Endothelial cell of umbilical vein (primary cell): Measurements from ENCODE around the gene SORL1.

Source experiments
- MYC ChIP-seq: IDR thresholded peaks from one replicate; pipeline ENCODE4 v1.6.1; 2011; ENCODE audit warnings: mild to moderate bottlenecking, low read depth, low read length
- POLR2A ChIP-seq: IDR thresholded peaks from 2 replicates; pipeline ENCODE4 v1.6.1; 2012; ENCODE audit warnings: low read depth, mild to moderate bottlenecking, control low read depth, low read length
- POLR2AphosphoS5 ChIP-seq: IDR thresholded peaks from 2 replicates; pipeline ENCODE4 v1.6.1; 2012; ENCODE audit warnings: low read depth, mild to moderate bottlenecking, control low read depth, low read length, moderate library complexity; ENCODE audit not compliant: insufficient read depth
- TF ChIP-seq, protein P1 (sequence below), 2 donors: IDR thresholded peaks; 1 replicate in 1 of 2; 2 replicates in 1 of 2; pipeline ENCODE4 v1.5.1; 2011; ENCODE audit warnings: low read length in 2 of 2, mild to moderate bottlenecking in 2 of 2, moderate library complexity in 2 of 2, control low read depth in 1 of 2, inconsistent platforms in 1 of 2, low read depth in 1 of 2; ENCODE audit not compliant: insufficient read depth in 1 of 2; ENCODE audit errors: extremely low read depth in 1 of 2

DNA sequence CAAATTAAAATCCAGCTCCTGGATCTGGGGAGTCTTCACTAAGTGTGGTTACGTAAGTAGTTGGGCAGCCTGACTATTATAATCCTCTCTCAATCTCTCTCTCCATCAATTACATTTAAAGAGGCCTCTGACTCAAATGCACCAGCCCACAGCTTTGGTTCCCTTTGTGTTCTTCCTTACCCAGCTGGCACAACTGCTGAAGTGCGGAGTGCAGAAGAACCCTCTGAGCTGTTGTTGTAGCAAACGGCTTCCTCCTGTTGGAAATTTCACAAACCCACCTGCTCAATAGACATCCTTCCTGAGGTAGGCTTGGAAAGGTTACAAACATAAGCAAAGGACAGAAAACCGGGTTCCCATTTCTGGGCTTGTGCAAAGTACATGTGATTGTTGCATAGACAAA lies 17.0 kb upstream of the SORL1 start:
- TF ChIP-seq POLR2AphosphoS5 (no peak), POLR2A (no peak), MYC (no peak)
- TF ChIP-seq, protein P1, sequence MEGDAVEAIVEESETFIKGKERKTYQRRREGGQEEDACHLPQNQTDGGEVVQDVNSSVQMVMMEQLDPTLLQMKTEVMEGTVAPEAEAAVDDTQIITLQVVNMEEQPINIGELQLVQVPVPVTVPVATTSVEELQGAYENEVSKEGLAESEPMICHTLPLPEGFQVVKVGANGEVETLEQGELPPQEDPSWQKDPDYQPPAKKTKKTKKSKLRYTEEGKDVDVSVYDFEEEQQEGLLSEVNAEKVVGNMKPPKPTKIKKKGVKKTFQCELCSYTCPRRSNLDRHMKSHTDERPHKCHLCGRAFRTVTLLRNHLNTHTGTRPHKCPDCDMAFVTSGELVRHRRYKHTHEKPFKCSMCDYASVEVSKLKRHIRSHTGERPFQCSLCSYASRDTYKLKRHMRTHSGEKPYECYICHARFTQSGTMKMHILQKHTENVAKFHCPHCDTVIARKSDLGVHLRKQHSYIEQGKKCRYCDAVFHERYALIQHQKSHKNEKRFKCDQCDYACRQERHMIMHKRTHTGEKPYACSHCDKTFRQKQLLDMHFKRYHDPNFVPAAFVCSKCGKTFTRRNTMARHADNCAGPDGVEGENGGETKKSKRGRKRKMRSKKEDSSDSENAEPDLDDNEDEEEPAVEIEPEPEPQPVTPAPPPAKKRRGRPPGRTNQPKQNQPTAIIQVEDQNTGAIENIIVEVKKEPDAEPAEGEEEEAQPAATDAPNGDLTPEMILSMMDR (IDR thresholded peaks at IDR 0.05; ENCODE audit: extremely low read depth in 1 of 2, insufficient read depth in 1 of 2, low read depth in 1 of 2, low read length in 2 of 2), result no peak
